WERI-Rb-1 (cell line): ENCODE measurements around the gene PIP4K2A.
"Not testable (repeated sequence)": the region's sequence is repeated elsewhere in the genome, so short reads cannot be mapped to it uniquely, and the experiment has no call there.

Experiments
- DNase-seq: peaks from one replicate; pipeline ENCODE4 v3.0.0-alpha.2; 2020
- H3K27ac ChIP-seq: fragments of 250-450 bp; sonication (Bioruptor Pico); 2 replicates; pipeline ENCODE4 v1.5.1; 2020; ENCODE audit warnings: mild to moderate bottlenecking, moderate library complexity
- H3K27me3 ChIP-seq: fragments of 250-450 bp; sonication (Bioruptor Pico); 2 replicates; pipeline ENCODE4 v1.5.1; 2021; ENCODE audit warnings: mild to moderate bottlenecking, low read depth, moderate library complexity; ENCODE audit not compliant: insufficient read depth, severe bottlenecking
- H3K36me3 ChIP-seq: fragments of 250-450 bp; sonication (Bioruptor Pico); 2 replicates; pipeline ENCODE4 v1.5.1; 2020; ENCODE audit warnings: mild to moderate bottlenecking, moderate library complexity
- H3K4me3 ChIP-seq: 2 replicates; pipeline ENCODE4 v1.5.1; 2011; ENCODE audit warnings: low read depth, mild to moderate bottlenecking, control low read depth, low read length
- H3K9me3 ChIP-seq: fragments of 250-450 bp; sonication (Bioruptor Pico); 2 replicates; pipeline ENCODE4 v1.5.1; 2021; ENCODE audit warnings: mild to moderate bottlenecking, moderate library complexity; ENCODE audit not compliant: severe bottlenecking
- TF ChIP-seq, protein P1 (sequence below): IDR thresholded peaks from 2 replicates; pipeline ENCODE4 v1.5.1; 2011; ENCODE audit warnings: low read depth, mild to moderate bottlenecking, control low read depth, inconsistent platforms, low read length

PIP4K2A gene

DNA sequence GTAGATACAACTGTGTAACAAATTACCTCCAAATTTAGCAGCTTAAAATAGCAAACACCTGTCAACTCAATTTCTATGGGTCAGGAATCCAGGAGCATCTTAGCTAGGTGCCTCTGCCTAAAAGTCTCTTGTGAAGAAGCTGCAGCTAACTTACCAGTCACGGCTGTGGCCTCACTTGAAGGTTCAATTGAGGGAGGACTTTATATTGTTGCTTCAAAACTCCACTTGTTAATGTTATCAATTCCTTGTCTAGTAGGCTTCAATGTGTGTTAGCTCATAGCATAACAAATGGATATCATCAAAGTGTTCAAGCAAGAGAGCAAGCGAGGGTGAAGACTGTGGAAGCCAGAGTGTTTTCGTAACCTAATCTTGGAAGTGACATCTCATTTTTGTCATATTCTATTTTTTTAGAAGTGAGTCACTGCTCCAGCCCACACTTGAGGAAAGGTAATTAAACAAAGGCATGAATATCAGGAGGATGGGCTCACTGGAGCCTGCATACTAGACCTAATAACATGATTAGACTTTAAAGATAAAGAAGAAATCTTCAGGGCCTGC lies 196.1 kb downstream of the PIP4K2A start:
- DNase-seq = no peak
- TF ChIP-seq, protein P1, sequence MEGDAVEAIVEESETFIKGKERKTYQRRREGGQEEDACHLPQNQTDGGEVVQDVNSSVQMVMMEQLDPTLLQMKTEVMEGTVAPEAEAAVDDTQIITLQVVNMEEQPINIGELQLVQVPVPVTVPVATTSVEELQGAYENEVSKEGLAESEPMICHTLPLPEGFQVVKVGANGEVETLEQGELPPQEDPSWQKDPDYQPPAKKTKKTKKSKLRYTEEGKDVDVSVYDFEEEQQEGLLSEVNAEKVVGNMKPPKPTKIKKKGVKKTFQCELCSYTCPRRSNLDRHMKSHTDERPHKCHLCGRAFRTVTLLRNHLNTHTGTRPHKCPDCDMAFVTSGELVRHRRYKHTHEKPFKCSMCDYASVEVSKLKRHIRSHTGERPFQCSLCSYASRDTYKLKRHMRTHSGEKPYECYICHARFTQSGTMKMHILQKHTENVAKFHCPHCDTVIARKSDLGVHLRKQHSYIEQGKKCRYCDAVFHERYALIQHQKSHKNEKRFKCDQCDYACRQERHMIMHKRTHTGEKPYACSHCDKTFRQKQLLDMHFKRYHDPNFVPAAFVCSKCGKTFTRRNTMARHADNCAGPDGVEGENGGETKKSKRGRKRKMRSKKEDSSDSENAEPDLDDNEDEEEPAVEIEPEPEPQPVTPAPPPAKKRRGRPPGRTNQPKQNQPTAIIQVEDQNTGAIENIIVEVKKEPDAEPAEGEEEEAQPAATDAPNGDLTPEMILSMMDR = no peak
- Histone ChIP-seq H3K36me3 (no peaks in the 10 kb centered on the region), H3K4me3 (no peak overlapping the region), H3K27ac (no peak overlapping the region), H3K9me3 (no peaks in the 10 kb centered on the region), H3K27me3 (no peaks in the 10 kb centered on the region)

DNA sequence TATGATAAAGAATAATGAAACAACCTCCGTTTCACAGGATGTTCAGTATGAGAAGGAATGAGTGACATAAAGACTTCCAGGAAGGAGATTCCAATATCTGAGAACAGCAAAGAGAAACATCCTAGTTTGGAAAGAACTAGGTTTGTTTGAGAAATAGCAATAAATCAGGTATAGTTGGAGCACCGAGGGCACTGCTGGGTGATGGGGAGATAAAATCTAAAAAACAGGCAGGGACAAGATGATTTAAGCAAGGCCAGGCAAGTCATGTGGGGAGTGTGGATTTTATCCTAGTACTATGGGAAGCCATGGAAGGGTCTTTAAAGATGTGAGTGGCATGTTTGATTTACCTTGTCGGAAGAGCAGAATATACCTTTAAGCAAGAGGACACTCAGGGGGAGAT lies 199.4 kb downstream of the PIP4K2A start:
- no peak for DNase-seq
- Histone ChIP-seq H3K27me3 (no peaks in the 10 kb centered on the region), H3K27ac (no peak overlapping the region), H3K36me3 (no peaks in the 10 kb centered on the region), H3K4me3 (no peak overlapping the region), H3K9me3 (no peaks in the 10 kb centered on the region)
- TF ChIP-seq, protein P1 = no peak

DNA sequence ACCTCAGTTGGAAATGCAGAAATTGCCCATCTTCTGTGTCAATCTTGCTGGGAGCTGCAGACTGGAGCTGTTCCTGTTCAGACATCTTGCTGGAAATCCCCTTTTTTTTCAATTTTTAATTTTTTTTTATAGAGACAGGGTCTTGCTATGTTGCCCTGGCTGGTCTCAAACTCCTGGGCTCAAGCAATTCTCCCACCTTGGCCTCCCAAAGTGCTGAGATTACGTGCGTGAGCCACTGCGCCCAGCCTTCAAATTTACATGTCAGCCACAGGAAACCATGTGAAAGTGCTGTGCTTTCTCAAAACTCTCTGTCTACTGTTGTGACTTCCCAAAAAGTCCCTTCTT lies 200.0 kb downstream of the PIP4K2A start:
- DNase-seq, H3K4me3 ChIP-seq, H3K36me3 ChIP-seq, H3K9me3 ChIP-seq, H3K27ac ChIP-seq, H3K27me3 ChIP-seq: not testable (repeated sequence)

DNA sequence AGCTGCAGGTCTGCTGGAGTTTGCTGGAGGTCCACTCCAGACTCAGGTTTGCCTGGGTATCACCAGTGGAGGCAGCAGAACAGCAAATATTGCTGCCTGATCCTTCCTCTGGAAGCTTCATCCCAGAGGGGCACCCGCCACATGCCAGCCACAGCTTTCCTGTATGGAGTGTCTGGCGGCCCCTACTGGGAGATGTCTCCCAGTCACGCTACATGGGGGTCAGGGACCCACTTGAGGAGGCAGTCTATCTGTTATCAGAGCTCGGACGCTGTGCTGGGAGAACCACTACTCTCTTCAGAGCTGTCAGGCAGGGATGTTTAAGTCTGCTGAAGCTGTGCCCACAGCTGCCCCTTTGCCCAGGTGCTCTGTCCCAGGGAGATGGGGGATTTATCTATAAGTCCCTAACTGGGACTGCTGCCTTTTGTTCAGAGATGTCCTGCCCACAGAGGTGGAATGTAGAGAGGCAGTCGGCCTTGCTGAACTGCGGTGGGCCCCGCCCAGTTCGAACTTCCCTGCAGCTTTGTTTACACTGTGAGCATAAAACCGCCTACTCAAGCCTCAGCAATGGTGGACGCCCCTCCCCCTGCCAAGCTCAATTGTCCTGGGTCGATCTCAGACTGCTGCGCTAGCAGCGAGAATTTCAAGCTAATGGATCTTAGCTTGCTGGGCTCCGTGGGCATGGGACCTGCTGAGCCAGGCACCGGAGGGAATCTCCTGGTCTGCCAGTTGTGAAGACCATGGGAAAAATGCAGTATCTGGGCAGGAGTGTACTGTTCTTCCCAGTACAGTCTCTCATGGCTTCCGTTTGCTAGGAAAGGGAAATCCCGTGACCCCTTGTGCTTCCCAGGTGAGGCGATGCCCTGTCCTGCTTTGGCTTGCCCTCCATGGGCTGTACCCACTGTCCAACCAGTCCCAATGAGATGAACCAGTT lies 200.6 kb downstream of the PIP4K2A start:
- not testable (repeated sequence) for DNase-seq, H3K9me3 ChIP-seq, H3K27me3 ChIP-seq, H3K27ac ChIP-seq, H3K4me3 ChIP-seq, H3K36me3 ChIP-seq

DNA sequence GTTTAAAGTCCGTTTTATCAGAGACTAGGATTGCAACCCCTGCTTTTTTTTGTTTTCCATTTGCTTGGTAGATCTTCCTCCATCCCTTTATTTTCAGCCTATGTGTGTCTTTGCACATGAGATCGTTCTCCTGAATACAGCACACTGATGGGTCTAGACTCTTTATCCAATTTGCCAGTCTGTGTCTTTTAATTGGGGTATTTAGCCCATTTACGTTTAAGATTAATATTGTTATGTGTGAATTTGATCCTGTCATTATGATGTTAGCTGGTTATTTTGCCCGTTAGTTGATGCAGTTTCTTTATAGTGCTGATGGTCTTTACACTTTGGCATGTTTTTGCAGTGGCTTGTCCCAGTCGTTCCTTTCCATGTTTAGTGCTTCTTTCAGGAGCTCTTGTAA lies 202.4 kb downstream of the PIP4K2A start:
- not testable (repeated sequence) for H3K36me3 ChIP-seq, H3K27ac ChIP-seq, H3K9me3 ChIP-seq, H3K27me3 ChIP-seq, H3K4me3 ChIP-seq, DNase-seq

DNA sequence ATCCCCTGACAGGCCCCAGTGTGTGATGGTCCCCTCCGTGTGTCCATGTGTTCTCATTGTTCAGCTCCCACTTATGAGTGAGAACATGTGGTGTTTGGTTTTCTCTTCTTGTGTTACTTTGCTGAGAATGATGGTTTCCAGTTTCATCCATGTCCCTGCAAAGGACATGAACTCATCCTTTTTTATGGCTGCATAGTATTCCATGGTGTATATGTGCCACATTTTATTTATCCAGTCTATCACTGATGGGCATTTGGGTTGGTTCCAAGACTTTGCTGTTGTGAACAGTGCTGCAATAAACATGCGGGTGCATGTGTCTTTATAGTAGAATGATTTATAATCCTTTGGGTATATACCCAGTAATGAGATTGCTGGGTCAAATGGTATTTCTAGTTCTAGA lies 206.2 kb downstream of the PIP4K2A start:
- H3K27me3 ChIP-seq, H3K27ac ChIP-seq, H3K9me3 ChIP-seq, DNase-seq, H3K4me3 ChIP-seq, H3K36me3 ChIP-seq: not testable (repeated sequence)

DNA sequence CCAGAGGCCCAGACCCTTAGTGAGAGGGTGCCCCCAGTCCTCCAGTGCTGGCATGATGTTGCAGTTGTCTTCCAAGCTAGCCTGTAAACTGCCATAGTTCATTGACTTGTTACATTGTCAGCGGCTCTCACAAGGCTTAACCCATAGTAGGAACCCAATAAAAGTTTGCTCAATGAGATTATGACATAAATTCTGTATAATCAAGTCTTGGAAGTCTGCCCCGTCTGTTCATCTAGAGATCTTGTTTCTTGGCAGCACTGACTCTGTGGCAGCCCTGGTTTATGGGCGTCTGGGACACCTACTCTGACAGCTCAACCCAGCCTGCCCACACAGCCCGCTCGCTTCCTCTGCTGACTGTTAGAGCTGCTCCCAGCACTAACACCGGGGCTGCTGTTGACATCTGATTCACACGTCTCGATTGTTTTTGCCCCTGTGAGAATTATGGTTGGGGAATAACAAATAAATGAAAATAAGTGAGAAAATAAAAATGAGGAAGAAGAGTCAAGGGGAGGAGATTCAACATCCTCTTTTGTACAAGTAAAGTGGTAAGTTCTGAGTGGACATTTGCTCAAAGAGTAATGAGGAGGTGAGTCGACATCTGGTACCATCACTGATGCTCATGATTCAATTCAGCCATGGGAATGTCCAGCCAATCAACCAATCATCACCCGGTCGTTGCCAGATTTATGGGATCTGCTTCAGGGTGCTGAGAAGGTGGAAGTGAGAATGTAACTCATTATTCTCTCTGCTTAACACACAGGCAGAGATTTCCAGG lies 208.3 kb downstream of the PIP4K2A start:
- Histone ChIP-seq H3K9me3 (no peaks in the 10 kb centered on the region), H3K27me3 (no peaks in the 10 kb centered on the region), H3K27ac (no peak overlapping the region), H3K4me3 (no peak overlapping the region), H3K36me3 (no peaks in the 10 kb centered on the region)
- TF ChIP-seq, protein P1 = no peak
- DNase-seq = no peak
